ENCODE results near the gene BRAP.
"Not testable (repeated sequence)": the region's sequence is repeated elsewhere in the genome, so short reads cannot be mapped to it uniquely, and the experiment has no call there.

The BRAP gene

DNA sequence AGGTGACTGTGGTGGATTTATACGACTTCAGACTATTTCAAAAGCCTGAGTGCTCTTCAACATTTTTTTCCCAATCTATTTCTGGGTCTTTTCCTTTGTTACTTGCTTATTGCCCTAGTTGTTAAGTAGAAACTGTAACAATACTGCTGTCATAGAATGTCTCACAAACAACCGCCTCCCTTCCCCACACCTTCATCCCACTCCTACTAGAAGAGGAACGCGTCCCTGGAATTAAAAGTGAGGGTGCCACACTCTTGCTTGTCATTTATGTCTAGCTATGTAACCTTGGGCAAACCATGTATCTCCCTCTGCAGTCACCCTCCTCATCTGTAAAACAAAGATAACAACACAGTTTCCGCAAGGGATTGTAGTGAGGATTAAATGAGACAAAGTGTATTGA is 8.6 kb downstream of the BRAP start:
- no peak for DNase-seq (ENCODE audit: low read depth)

GRCh38 chr12:111673503-111673902 is 12.3 kb downstream of the BRAP start:
- no peak for DNase-seq (ENCODE audit: low read depth)

DNA sequence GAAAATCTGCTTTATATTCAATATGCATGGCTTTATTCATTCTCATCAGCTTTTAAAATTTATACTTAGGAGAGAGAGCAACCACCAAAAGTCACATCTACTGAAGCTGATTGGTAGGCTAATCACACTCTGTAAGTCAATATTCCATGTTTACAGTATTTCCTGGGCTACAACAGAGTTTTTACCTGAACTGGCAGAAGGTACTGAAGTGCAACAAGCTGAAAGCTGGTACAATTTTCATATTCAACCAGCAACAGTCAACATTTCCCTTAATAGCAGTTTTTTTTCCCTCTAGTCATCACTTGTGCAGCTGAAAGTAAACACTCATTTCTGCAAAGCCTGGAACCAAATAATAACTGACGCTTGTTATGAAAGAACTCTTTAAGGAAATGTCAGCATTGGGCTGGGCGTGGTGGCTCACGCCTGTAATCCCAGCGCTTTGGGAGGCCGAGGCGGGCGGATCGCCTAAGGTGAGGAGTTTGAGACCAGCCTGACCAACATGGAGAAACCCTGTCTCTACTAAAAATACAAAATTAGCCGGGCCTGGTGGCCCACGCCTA is 12.9 kb downstream of the BRAP start:
- DNase-seq (ENCODE audit: low read depth), result no peak

DNA sequence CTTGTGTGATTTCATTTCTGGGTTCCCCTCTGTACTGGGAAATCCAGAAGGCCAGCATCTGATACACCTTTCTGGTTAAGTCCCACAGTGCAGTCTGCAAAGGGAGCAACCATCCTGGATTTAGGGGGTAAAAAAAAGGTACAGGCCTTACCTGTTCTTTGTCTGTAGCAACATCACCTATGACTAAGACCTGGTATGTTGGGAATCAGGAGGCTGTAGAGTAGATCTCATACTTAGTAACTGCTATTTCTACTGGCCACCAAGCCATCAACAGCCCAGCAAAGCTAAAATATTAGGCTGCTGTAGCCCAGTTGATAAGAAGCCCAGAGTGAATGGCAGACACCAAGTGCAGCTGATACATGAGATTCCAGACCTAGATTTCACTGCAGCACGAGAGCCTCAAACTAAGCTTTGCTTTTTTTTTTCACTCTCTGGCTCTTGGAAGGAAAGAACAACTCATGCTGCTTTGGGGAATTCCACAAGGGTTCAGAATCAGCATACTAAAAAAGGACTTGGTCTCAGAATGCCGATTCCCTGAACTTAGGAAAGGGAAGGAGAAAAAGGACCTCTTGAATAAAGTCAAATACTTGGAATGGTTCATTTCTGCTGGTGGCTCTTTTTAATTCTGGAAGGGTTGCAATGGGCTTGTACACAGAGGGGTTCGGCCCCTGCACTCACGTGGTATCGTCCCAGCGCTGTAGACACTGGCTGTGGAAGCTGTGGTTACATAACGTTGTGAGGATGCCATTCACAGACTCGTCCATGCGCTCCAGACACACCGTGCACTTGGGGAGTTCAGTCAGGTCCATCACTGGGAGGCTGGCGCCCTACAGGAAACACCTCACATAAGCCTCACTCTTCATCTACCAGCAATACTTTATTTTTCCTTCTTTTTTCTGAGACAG is 20.5 kb downstream of the BRAP start:
- no peak for DNase-seq (ENCODE audit: low read depth)

- DNase-seq (ENCODE audit: low read depth), result no peak
These were observed 21.3 kb downstream of the BRAP start for GRCh38 chr12:111664499-111664898.

- DNase-seq (ENCODE audit: low read depth), result no peak
These were observed 29.7 kb downstream of the BRAP start for GRCh38 chr12:111656016-111656415.

DNA sequence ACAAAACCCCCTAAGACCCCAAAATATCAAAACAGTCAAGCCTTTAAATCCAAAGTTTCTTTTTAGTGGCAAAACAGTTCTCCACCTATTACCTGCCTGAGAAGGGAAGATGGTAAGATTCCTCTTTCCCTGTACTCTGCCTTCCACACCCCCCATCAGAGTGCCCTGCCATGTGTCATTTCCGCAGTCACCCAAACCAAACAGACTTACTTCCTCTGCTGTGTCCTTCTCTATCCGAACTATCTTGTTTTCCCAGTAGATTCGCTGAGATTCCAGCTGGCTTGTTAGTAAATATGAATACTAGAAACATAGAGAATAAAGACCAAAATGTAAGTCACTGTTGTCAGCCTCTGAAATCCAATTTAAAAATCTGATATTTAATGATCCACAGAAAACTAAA is 30.4 kb downstream of the BRAP start:
- no peak for DNase-seq (ENCODE audit: low read depth)

DNA sequence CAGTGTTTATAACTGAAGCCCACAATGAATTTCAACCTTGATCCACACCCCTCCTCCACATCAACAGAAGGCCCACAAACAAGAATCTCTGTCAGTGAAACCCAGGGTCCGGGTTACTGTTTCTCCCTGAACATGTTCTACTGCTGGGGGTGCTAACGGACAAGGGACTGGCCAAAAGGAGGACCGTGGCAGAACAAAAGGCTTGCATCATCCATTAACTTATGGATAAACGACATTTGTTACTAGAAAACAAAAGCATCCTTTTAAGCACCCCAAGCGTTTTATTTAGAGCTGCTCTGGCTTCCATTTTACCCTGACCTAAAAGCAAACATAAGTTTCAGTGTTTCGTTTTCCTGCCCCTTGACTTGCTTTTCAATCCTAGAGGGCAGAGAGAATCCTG is 32.2 kb downstream of the BRAP start:
- DNase-seq (ENCODE audit: low read depth), result no peak

DNA sequence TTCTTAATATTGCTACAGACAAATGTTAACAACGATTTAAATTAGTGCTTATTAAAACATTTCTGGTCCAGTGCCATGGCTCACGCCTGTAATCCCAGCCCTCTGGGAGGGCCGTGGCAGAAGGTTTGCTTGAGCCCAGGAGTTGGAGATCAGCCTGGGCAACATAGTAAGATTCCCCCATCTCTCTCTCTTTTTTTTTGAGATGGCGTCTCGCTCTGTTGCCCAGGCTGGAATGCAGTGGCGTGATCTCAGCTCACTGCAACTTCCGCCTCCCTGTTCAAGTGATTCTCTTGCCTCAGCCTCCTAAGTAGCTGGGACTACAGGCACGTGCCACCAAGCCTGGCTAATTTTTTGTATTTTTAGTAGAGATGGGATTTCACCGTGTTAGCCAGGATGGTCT is 33.2 kb downstream of the BRAP start:
- not testable (repeated sequence) for DNase-seq (ENCODE audit: low read depth)

DNA sequence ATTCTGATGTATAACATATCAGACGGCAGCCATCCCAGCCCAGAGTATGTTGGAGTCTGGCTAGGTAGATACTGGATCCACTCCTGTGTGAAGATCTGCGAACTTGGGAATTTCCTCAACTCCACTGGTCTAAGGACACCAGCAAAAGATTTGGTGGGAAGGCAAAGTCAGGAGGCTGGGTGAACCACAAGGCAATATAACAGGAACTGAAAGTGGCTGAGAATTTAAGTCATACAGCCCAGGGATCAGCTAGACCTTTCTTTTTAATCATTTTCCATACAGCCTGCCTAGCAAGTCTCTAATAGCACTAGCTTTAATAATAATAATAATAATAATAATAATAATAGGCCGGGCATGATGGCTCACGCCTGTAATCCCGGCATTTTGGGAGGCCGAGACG is 34.8 kb downstream of the BRAP start:
- DNase-seq (ENCODE audit: low read depth), result no peak

GRCh38 chr12:111645433-111645832 is 40.3 kb downstream of the BRAP start:
- DNase-seq (ENCODE audit: low read depth), result peak; percentile 65

GRCh38 chr12:111643427-111643826 is 42.3 kb downstream of the BRAP start:
- DNase-seq (ENCODE audit: low read depth), result no peak

DNA sequence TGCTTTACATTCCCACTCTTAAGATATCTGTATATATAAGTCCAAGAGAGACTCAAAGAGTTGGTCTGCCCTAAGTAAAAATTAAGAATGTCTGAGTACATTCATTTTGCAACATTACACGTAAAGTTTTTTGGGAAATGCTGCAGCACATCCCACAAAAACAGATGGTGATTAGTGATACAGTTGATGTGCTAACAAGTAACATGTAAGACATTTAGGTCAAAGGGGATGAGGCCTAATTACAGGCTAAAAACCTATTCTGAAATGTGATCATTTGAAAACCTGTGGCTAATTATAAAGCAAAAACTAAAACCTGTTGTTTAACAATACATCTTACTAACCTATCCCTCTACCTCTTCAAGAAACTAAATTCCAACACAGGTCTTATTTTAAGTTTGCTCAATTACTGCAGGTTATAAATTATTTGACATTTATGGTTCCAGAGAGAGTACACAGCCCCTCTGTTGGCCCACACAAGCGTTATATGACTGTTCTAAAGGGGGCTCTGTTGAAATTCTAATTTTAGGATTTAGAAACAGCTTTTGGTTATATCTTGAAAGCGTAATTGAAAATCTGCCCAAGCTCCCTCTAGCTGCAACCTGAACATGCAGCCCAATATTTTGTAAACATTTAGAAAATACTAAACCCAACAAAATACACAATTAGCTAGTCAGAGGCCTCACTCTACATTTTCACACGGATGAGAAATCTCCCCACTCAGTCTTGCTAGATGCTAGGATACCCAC is 42.9 kb downstream of the BRAP start:
- DNase-seq (ENCODE audit: low read depth), result no peak

DNA sequence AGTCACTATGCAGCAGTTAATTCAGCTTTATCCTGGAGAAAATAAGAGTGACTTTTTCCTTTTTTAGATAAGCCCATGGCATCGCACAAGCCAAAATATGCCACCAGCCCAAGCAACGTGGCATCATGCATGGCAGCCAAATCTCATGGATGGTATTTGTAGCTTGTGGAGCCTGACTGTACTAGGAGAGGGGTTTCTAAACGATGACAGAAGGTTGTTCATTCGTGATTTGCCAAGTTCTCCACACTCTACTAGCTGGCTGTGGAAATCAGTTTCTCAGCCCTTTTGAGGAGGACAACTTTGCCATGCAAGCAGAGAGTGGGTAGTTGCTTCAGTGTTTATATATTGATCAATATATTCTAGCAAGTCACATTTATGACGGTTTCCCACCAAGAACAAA is 45.2 kb downstream of the BRAP start:
- DNase-seq (ENCODE audit: low read depth), result no peak

- DNase-seq (ENCODE audit: low read depth), result no peak
These were observed 47.2 kb downstream of the BRAP start for GRCh38 chr12:111638556-111638955.

- DNase-seq (ENCODE audit: low read depth), result no peak
These were observed 49.4 kb downstream of the BRAP start for GRCh38 chr12:111636209-111636945.

DNA sequence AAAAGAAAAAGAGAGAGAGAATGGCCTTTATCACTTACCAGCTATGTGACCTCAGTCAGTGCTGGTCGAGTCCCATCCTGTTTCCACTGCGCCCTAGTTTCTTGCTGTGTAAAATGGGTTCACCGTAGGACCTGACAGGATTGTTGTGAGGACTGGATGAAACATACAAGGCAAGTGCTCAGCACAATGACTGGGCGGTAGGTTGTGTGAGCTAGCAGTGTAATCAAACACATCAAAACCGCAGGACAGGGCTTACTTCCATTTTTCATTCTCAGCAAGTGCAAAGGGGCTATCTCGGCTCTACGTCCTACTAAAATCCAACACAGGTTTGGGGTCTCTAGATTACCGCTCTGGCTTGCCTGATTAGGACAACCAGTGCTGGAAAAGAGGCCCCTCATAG is 50.2 kb downstream of the BRAP start:
- no peak for DNase-seq (ENCODE audit: low read depth)

DNA sequence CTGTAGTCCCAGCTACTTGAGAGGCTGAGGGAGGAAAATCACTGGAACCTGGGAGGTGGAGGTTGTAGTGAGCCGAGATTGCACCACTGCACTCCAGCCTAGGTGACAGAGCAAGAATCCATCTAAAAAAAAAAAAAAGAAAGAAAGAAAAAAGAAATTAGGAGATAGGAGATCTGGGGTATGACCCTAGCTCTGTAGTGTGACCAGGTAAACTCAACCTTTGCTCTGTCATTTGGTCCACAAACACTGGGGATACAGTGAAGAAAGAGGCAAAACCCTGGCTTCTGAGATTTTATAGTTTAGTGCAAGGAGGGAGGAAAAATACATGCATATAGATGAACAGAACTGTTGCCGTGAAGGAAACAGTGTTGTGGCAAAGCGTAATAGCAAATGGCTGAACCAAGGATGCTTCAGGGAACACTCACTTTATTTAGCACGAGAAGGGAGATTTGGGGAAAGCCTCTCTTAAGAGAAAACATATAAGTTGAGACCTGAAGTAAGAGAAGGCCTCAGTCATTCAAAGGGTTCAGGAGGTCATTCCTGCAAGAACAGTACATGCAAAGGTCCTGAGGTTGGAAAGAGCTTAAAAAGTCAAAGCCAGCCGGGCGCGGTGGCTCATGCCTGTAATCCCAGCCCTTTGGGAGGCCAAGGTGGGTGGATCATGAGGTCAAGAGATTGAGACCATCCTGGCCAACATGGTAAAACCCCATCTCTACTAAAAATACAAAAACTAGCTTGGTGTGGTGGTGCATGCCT is 57.1 kb downstream of the BRAP start:
- DNase-seq (ENCODE audit: low read depth), result no peak

- DNase-seq (ENCODE audit: low read depth), result no peak
These were observed 59.5 kb downstream of the BRAP start for GRCh38 chr12:111626230-111626629.

GRCh38 chr12:111624540-111624939 is 61.2 kb downstream of the BRAP start:
- DNase-seq (ENCODE audit: low read depth), result no peak

DNA sequence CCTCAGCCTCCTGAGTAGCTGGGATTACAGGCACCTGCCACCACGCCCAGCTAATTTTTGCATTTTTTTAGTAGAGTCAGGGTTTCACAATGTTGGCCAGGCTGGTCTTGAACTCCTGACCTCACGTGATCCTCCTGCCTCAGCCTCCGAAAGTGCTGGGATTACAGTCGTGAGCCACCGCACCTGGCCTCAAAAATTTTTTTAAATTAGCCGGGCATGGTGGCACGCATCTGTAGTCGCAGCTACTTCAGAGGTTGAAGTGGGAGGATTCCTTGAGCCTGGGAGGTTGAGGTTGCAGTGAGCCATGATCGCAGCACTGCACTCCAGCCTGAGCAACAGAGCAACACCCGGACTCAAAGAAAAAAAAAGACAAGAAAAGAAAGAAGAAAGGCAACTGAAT is 67.9 kb downstream of the BRAP start:
- not testable (repeated sequence) for DNase-seq (ENCODE audit: low read depth)

DNA sequence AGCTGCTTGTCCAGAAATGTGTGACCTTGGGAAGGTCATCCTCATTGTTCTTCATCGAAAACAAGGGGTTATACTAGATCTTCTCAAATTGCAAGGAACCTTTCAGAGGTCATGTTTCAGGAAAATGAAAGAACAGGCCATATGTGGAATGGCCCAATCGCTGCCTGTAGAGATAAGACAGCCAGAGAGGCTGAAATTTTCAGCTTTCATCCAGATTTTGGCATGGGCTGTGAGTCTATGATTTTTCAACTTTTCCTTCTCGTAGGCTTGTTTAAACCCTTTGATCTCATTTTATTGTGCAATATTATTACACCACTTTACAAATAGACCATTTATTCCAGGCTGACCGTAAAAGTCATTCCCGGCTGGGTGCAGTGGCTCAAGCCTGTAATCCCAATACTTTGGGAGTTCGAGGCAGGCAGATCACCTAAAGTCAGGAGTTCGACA is 69.6 kb downstream of the BRAP start:
- DNase-seq (ENCODE audit: low read depth), result no peak

All from non-pigmented ciliary epithelial cell (primary cell).